Neural progenitor cell (in vitro differentiated cells): Measurements from ENCODE around the gene AGPS. TPM values are rescaled to one million over a fixed set of nuclear protein-coding genes. Genes with fewer than 3 reads are reported as not detected.
"Not testable (repeated sequence)": the region's sequence is repeated elsewhere in the genome, so short reads cannot be mapped to it uniquely, and the experiment has no call there.

Experiments
- DNase-seq: peaks from one replicate; pipeline ENCODE4 v3.0.0-alpha.2; 2016; ENCODE audit warnings: low spot score
- H2AFZ ChIP-seq: fragments of 200-600 bp; sonication (generic); replicated peaks from 2 replicates; pipeline ENCODE4 v1.6.1; 2016; ENCODE audit warnings: antibody characterized with exemption
- H3F3A ChIP-seq: fragments of 200-600 bp; sonication (generic); 2 replicates; pipeline ENCODE4 v1.6.1; 2016; ENCODE audit warnings: antibody characterized with exemption, low read depth
- H3K27ac ChIP-seq: fragments of 200-600 bp; sonication (generic); 2 replicates; pipeline ENCODE4 v1.5.1; 2016; ENCODE audit warnings: mild to moderate bottlenecking
- H3K27me3 ChIP-seq: fragments of 200-600 bp; sonication (generic); 2 replicates; pipeline ENCODE4 v1.6.1; 2016; ENCODE audit warnings: mild to moderate bottlenecking, moderate library complexity
- H3K36me3 ChIP-seq: fragments of 200-600 bp; sonication (generic); 2 replicates; pipeline ENCODE4 v1.5.1; 2016
- H3K4me1 ChIP-seq: fragments of 200-600 bp; sonication (generic); 2 replicates; pipeline ENCODE4 v1.6.1; 2016; ENCODE audit warnings: mixed run types
- H3K4me2 ChIP-seq: fragments of 200-600 bp; sonication (generic); 2 replicates; pipeline ENCODE4 v1.6.1; 2016
- H3K4me3 ChIP-seq: fragments of 200-600 bp; sonication (generic); 2 replicates; pipeline ENCODE4 v1.5.1; 2016
- H3K79me2 ChIP-seq: fragments of 200-600 bp; sonication (generic); 2 replicates; pipeline ENCODE4 v1.6.1; 2016; ENCODE audit warnings: low read depth
- H3K9ac ChIP-seq: fragments of 200-600 bp; sonication (generic); 2 replicates; pipeline ENCODE4 v1.6.1; 2016
- H3K9me3 ChIP-seq: fragments of 200-600 bp; sonication (generic); 2 replicates; pipeline ENCODE4 v1.5.1; 2016; ENCODE audit warnings: low read depth
- H4K20me1 ChIP-seq: fragments of 200-600 bp; sonication (generic); 2 replicates; pipeline ENCODE4 v1.6.1; 2016; ENCODE audit warnings: low read depth
- H3K27ac Mint-ChIP-seq: 3 replicates; pipeline ENCODE4 v1.8.0; 2021; ENCODE audit warnings: mixed read lengths
- H3K27me3 Mint-ChIP-seq: 2 replicates; pipeline ENCODE4 v1.8.0; 2022; ENCODE audit warnings: low read depth, mild to moderate bottlenecking, inconsistent platforms, moderate library complexity, mixed read lengths; ENCODE audit not compliant: insufficient read depth
- H3K36me3 Mint-ChIP-seq: 3 replicates; pipeline ENCODE4 v1.8.0; 2021; ENCODE audit warnings: mixed read lengths
- H3K4me1 Mint-ChIP-seq: 3 replicates; pipeline ENCODE4 v1.8.0; 2021; ENCODE audit warnings: mixed read lengths
- H3K4me3 Mint-ChIP-seq: 3 replicates; pipeline ENCODE4 v1.8.0; 2021; ENCODE audit warnings: mild to moderate bottlenecking, moderate library complexity, mixed read lengths
- H3K9me3 Mint-ChIP-seq: 3 replicates; pipeline ENCODE4 v1.8.0; 2020; ENCODE audit warnings: mixed read lengths
- EZH2 ChIP-seq: fragments of 200-600 bp; sonication (generic); IDR thresholded peaks from 2 replicates; pipeline ENCODE4 v1.6.1; 2017; ENCODE audit warnings: antibody characterized with exemption, mild to moderate bottlenecking, moderate library complexity
- EZH2phosphoT487 ChIP-seq: fragments of 200-600 bp; sonication (generic); IDR thresholded peaks from 2 replicates; pipeline ENCODE4 v1.6.1; 2017; ENCODE audit warnings: antibody characterized with exemption
- total RNA-seq: library from RNA; depleted of rRNA; stranded (reverse); fragments of >200 nt; gene quantifications from 2 replicates; pipeline ENCODE4 v1.2.3, GENCODE V29; 2015; ENCODE audit warnings: low replicate concordance
- TF ChIP-seq, protein P1 (sequence below): fragments of 200-600 bp; sonication (generic); IDR thresholded peaks from 2 replicates; pipeline ENCODE4 v1.5.1; 2017; ENCODE audit warnings: antibody characterized with exemption, mild to moderate bottlenecking

AGPS gene
- total RNA-seq, 1 donor from 2014 or later, result 63.5 TPM

DNA sequence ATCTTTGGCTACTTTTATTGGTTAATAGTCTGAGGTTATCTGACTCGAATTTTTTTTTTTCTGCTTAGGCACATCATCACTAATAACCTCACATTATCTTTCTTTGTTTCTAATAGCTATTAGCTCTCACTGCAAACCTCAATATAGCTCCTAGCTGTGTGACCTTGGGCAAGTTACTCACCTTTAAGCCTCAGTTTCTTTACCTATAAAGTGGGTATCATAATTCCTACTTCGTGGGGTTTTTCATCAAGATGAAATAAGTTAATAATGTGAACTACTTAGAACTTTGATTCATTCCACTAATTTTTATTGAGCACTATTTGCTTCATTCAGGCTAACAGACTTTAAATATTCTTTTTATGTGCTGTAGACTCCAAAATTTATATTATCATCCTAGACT lies 55.5 kb downstream of the AGPS start:
- H3F3A ChIP-seq, result no peaks in the 10 kb centered on the region
- H3K4me3 ChIP-seq, result no peak overlapping the region
- H3K4me2 ChIP-seq, result no peak overlapping the region
- H3K79me2 ChIP-seq, result no peaks in the 10 kb centered on the region
- H3K27ac ChIP-seq, result no peak overlapping the region
- H3K36me3 Mint-ChIP-seq, result peaks cover 21% of the 10 kb centered on the region
- no peaks in the 10 kb centered on the region for H3K4me1 Mint-ChIP-seq
- H4K20me1 ChIP-seq, result no peaks in the 10 kb centered on the region
- no peaks in the 10 kb centered on the region for H3K4me1 ChIP-seq
- no peaks in the 10 kb centered on the region for H3K27me3 ChIP-seq
- H3K27ac Mint-ChIP-seq, result no peak overlapping the region
- H3K4me3 Mint-ChIP-seq, result no peak overlapping the region
- H3K9me3 ChIP-seq, result no peaks in the 10 kb centered on the region
- no peaks in the 10 kb centered on the region for H3K27me3 Mint-ChIP-seq
- H3K36me3 ChIP-seq, result peaks cover 14% of the 10 kb centered on the region
- peaks cover 6% of the 10 kb centered on the region for H3K9me3 Mint-ChIP-seq
- no peak for TF ChIP-seq EZH2
- TF ChIP-seq EZH2phosphoT487, result no peak
- TF ChIP-seq, protein P1, sequence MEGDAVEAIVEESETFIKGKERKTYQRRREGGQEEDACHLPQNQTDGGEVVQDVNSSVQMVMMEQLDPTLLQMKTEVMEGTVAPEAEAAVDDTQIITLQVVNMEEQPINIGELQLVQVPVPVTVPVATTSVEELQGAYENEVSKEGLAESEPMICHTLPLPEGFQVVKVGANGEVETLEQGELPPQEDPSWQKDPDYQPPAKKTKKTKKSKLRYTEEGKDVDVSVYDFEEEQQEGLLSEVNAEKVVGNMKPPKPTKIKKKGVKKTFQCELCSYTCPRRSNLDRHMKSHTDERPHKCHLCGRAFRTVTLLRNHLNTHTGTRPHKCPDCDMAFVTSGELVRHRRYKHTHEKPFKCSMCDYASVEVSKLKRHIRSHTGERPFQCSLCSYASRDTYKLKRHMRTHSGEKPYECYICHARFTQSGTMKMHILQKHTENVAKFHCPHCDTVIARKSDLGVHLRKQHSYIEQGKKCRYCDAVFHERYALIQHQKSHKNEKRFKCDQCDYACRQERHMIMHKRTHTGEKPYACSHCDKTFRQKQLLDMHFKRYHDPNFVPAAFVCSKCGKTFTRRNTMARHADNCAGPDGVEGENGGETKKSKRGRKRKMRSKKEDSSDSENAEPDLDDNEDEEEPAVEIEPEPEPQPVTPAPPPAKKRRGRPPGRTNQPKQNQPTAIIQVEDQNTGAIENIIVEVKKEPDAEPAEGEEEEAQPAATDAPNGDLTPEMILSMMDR, result no peak
- H3K9ac ChIP-seq, result no peak overlapping the region
- DNase-seq, result no peak
- H2AFZ ChIP-seq, result no peak overlapping the region

DNA sequence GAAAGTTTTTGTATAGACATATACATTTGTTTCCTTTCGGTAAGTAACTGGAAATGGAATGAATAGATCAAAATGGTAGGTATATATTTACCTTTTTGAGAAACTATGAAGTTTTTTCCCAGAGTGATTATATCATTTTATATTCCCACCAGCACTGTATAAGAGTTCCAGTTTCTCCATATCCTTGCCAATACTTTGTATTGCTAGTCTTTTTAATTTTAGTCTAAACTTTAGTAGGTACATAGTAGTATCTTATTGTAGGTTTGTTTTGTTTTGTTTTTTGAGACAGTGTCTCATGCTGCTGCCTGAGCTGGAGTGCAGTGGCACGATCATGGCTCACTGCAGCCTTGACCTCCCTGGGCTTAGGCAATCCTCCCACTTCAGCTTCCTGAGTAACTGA lies 56.6 kb downstream of the AGPS start:
- H3K4me3 ChIP-seq, result no peak overlapping the region
- H3K9ac ChIP-seq, result no peak overlapping the region
- no peaks in the 10 kb centered on the region for H3K27me3 ChIP-seq
- TF ChIP-seq, protein P1, result no peak
- TF ChIP-seq EZH2phosphoT487 (no peak), EZH2 (no peak)
- H3F3A ChIP-seq, result no peaks in the 10 kb centered on the region
- no peaks in the 10 kb centered on the region for H3K4me1 ChIP-seq
- Mint-ChIP-seq H3K9me3 (peaks cover 6% of the 10 kb centered on the region), H3K36me3 (peaks cover 25% of the 10 kb centered on the region), H3K27ac (no peak overlapping the region), H3K27me3 (no peaks in the 10 kb centered on the region), H3K4me1 (no peaks in the 10 kb centered on the region), H3K4me3 (no peak overlapping the region)
- H3K79me2 ChIP-seq, result no peaks in the 10 kb centered on the region
- no peak for DNase-seq
- H3K4me2 ChIP-seq, result no peak overlapping the region
- no peak overlapping the region for H2AFZ ChIP-seq
- H3K9me3 ChIP-seq, result no peaks in the 10 kb centered on the region
- no peaks in the 10 kb centered on the region for H4K20me1 ChIP-seq
- H3K36me3 ChIP-seq, result peaks cover 11% of the 10 kb centered on the region
- H3K27ac ChIP-seq, result no peak overlapping the region

GRCh38 chr2:177455187-177455586 lies 62.6 kb downstream of the AGPS start:
- Histone ChIP-seq H2AFZ (no peak overlapping the region), H3F3A (no peaks in the 10 kb centered on the region), H4K20me1 (no peaks in the 10 kb centered on the region), H3K79me2 (no peaks in the 10 kb centered on the region), H3K36me3 (no peaks in the 10 kb centered on the region), H3K9ac (no peak overlapping the region), H3K4me1 (no peaks in the 10 kb centered on the region), H3K9me3 (no peaks in the 10 kb centered on the region), H3K4me3 (no peak overlapping the region), H3K27me3 (no peaks in the 10 kb centered on the region), H3K4me2 (no peak overlapping the region), H3K27ac (no peak overlapping the region)
- Mint-ChIP-seq H3K9me3 (peaks cover 19% of the 10 kb centered on the region), H3K4me3 (no peak overlapping the region), H3K27me3 (no peaks in the 10 kb centered on the region), H3K36me3 (peaks cover 40% of the 10 kb centered on the region), H3K4me1 (no peaks in the 10 kb centered on the region), H3K27ac (no peak overlapping the region)
- no peak for DNase-seq
- TF ChIP-seq EZH2 (no peak), EZH2phosphoT487 (no peak)
- TF ChIP-seq, protein P1, result no peak

- H4K20me1 ChIP-seq, H3K4me3 ChIP-seq, H3K27me3 ChIP-seq, DNase-seq, H3K27ac Mint-ChIP-seq, H3K9ac ChIP-seq, H3K4me3 Mint-ChIP-seq, H3K79me2 ChIP-seq, H3K27me3 Mint-ChIP-seq, H3K4me1 Mint-ChIP-seq, H3F3A ChIP-seq, H3K4me1 ChIP-seq, H2AFZ ChIP-seq, H3K9me3 ChIP-seq, H3K36me3 ChIP-seq, H3K4me2 ChIP-seq, H3K27ac ChIP-seq: not testable (repeated sequence)
- Mint-ChIP-seq H3K36me3 (peaks cover 40% of the 10 kb centered on the region), H3K9me3 (peaks cover 19% of the 10 kb centered on the region)
Measured at GRCh38 chr2:177459756-177460155, 67.2 kb downstream of the AGPS start.
